ENCODE data around the gene KCNC2.
A peak's percentile ranks its signal among the peaks of the same experiment; 100 is the strongest.
"Not testable (repeated sequence)": the region's sequence is repeated elsewhere in the genome, so short reads cannot be mapped to it uniquely, and the experiment has no call there.

Gene KCNC2

DNA sequence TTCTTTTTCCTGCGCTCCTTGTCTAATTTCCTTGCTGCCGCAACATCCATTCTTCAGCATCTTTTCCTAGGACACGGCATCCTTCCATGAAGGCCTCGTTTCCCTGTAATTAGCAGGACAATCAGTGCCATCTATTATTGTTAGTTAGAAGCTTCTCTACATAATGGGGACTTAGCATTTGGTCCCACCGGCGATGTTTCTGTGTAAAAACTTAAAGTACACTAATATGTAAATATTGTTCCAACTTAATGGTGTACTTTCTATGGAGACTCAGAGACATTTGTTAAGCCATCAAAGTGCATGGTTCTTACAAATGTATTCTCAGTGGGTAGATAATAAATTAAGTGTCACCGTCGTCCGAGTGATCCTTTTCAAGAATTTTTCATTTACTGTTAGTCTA, 17.4 kb downstream of the KCNC2 start:
- WGBS (ENCODE audit: insufficient coverage): 100% methylated on average over 2 of the region's 9 CpGs
- no peaks in the 10 kb centered on the region for H3K4me1 ChIP-seq (ENCODE audit: control extremely low read depth in 1 of 4, control insufficient read depth in 4 of 4, insufficient read depth in 4 of 4, low read length in 3 of 4)
- no peak overlapping the region for H3K4me3 ChIP-seq (ENCODE audit: control insufficient read depth in 1 of 7, extremely low read depth in 1 of 7, insufficient read depth in 4 of 7, low read depth in 2 of 7, low read length in 6 of 7)
- no peaks in the 10 kb centered on the region for H3K36me3 ChIP-seq (ENCODE audit: control insufficient read depth in 4 of 4, insufficient read depth in 4 of 4, low read length in 3 of 4)
- ChIA-PET CTCF (no interaction called here), POLR2A (no interaction called here)
- H3K27me3 ChIP-seq (replicated peaks in 2 of 5; ENCODE audit: control insufficient read depth in 4 of 5, insufficient read depth in 5 of 5, low read length in 4 of 5): peaks cover 0 to 4% (median 0%) of the 10 kb centered on the region in 5 experiments
- H3K9me3 ChIP-seq (ENCODE audit: control extremely low read depth in 1 of 5, control insufficient read depth in 4 of 5, insufficient read depth in 2 of 5, low read depth in 1 of 5, low read length in 4 of 5): no peaks in the 10 kb centered on the region
- H3K27ac ChIP-seq (ENCODE audit: insufficient read depth in 1 of 2, low read depth in 1 of 2, low read length in 2 of 2, poor library complexity in 1 of 2, severe bottlenecking in 2 of 2): no peak overlapping the region
- DNase-seq: no peak

DNA sequence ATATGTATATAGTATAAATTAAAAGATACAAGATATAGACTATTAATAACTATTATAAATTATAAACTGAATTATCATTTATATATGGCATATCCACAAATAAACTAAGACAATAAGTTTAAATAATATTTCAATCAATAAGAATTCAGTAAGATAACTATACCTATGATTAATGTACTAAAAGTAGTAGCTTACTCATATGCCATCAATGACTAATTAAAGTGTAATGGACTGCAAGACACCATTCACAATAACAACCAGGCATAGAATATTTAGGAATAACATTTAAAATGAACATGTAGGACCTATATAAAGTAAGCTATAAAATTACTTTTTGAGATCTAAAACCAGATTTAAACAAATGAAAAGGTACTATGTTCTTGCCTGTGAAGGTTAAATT, 18.8 kb downstream of the KCNC2 start:
- no peaks in the 10 kb centered on the region for H3K4me1 ChIP-seq (ENCODE audit: control extremely low read depth in 1 of 4, control insufficient read depth in 4 of 4, insufficient read depth in 4 of 4, low read length in 3 of 4)
- DNase-seq: no peak
- ChIA-PET POLR2A (no interaction called here), CTCF (no interaction called here)
- no peak overlapping the region for H3K4me3 ChIP-seq (ENCODE audit: control insufficient read depth in 1 of 7, extremely low read depth in 1 of 7, insufficient read depth in 4 of 7, low read depth in 2 of 7, low read length in 6 of 7)
- no peak overlapping the region for H3K27ac ChIP-seq (ENCODE audit: insufficient read depth in 1 of 2, low read depth in 1 of 2, low read length in 2 of 2, poor library complexity in 1 of 2, severe bottlenecking in 2 of 2)
- H3K27me3 ChIP-seq (replicated peaks in 2 of 5; ENCODE audit: control insufficient read depth in 4 of 5, insufficient read depth in 5 of 5, low read length in 4 of 5): peaks cover 0 to 3% (median 0%) of the 10 kb centered on the region in 5 experiments
- no peaks in the 10 kb centered on the region for H3K9me3 ChIP-seq (ENCODE audit: control extremely low read depth in 1 of 5, control insufficient read depth in 4 of 5, insufficient read depth in 2 of 5, low read depth in 1 of 5, low read length in 4 of 5)
- no peaks in the 10 kb centered on the region for H3K36me3 ChIP-seq (ENCODE audit: control insufficient read depth in 4 of 4, insufficient read depth in 4 of 4, low read length in 3 of 4)

DNA sequence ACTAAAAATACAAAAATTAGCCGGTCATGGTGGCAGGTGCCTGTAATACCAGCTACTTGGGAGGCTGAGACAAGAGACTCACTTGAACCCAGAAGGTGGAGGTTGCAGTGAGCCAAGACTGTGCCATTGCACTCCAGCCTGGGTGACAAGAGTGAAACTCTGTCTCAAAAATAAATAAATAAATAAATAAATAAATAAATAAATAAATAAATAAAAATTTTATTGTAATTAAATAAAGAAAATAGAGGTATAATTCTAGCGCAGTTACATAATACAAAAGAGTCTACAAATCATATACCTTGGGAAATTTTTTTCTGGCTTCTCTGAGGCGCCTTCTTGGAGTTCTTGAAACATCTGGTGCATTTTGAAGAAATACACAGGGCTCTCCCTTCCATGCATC, 23.8 kb downstream of the KCNC2 start:
- H3K36me3 ChIP-seq (ENCODE audit: control insufficient read depth in 4 of 4, insufficient read depth in 4 of 4, low read length in 3 of 4); H3K27ac ChIP-seq (ENCODE audit: insufficient read depth in 1 of 2, low read depth in 1 of 2, low read length in 2 of 2, poor library complexity in 1 of 2, severe bottlenecking in 2 of 2); POLR2A ChIA-PET; H3K4me1 ChIP-seq (ENCODE audit: control extremely low read depth in 1 of 4, control insufficient read depth in 4 of 4, insufficient read depth in 4 of 4, low read length in 3 of 4); CTCF ChIA-PET; H3K9me3 ChIP-seq (ENCODE audit: control extremely low read depth in 1 of 5, control insufficient read depth in 4 of 5, insufficient read depth in 2 of 5, low read depth in 1 of 5, low read length in 4 of 5); H3K4me3 ChIP-seq (ENCODE audit: control insufficient read depth in 1 of 7, extremely low read depth in 1 of 7, insufficient read depth in 4 of 7, low read depth in 2 of 7, low read length in 6 of 7); H3K27me3 ChIP-seq (replicated peaks in 2 of 5; ENCODE audit: control insufficient read depth in 4 of 5, insufficient read depth in 5 of 5, low read length in 4 of 5); DNase-seq: not testable (repeated sequence)
- 100% methylated on average over 1 of the region's 3 CpGs for WGBS (ENCODE audit: insufficient coverage)

DNA sequence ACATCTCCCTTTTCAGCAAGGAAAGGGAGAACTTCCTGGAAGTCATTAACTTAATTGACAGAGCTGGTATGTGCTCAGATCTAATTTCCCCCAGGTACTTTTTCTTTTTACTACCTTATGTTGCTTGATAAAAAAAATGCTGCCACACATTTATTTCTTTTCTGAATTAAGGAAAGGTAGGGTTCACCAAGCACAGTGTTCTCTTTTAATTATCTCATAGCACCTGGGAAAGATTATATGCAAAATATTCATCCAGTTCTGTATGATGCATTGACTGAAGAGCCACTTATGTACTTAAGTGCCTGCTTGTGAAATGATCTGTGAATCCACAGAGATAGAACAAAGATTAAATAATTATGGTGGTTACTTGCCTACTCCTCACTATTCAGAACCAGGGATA, 25.1 kb downstream of the KCNC2 start:
- Histone ChIP-seq H3K4me3 (ENCODE audit: control insufficient read depth in 1 of 7, extremely low read depth in 1 of 7, insufficient read depth in 4 of 7, low read depth in 2 of 7, low read length in 6 of 7) (no peak overlapping the region), H3K4me1 (ENCODE audit: control extremely low read depth in 1 of 4, control insufficient read depth in 4 of 4, insufficient read depth in 4 of 4, low read length in 3 of 4) (no peaks in the 10 kb centered on the region), H3K27ac (ENCODE audit: insufficient read depth in 1 of 2, low read depth in 1 of 2, low read length in 2 of 2, poor library complexity in 1 of 2, severe bottlenecking in 2 of 2) (no peak overlapping the region), H3K36me3 (ENCODE audit: control insufficient read depth in 4 of 4, insufficient read depth in 4 of 4, low read length in 3 of 4) (no peaks in the 10 kb centered on the region), H3K27me3 (replicated peaks in 2 of 5; ENCODE audit: control insufficient read depth in 4 of 5, insufficient read depth in 5 of 5, low read length in 4 of 5) (peaks cover 0 to 5% (median 0%) of the 10 kb centered on the region in 5 experiments), H3K9me3 (ENCODE audit: control extremely low read depth in 1 of 5, control insufficient read depth in 4 of 5, insufficient read depth in 2 of 5, low read depth in 1 of 5, low read length in 4 of 5) (no peaks in the 10 kb centered on the region)
- ChIA-PET POLR2A (no interaction called here), CTCF (no interaction called here)
- DNase-seq: no peak

DNA sequence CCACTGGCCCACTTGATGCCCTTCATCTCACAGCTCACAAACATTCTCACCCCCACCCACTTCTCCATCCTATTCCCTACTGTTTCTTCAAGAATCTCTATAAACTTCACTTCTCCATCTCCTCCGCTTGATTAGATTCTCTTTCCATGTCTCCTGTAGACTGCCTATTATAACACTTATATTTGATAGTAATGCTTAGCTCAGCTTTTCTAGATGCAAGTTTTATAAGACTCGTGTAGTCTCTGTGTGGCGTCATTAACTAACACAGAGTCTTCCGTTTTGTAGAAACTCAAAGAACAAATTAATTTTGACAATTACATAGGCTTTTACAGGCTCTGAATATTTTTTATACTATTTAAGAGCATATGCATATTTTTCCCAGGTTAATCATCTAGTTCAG, 25.7 kb downstream of the KCNC2 start:
- no peaks in the 10 kb centered on the region for H3K9me3 ChIP-seq (ENCODE audit: control extremely low read depth in 1 of 5, control insufficient read depth in 4 of 5, insufficient read depth in 2 of 5, low read depth in 1 of 5, low read length in 4 of 5)
- H3K4me1 ChIP-seq (ENCODE audit: control extremely low read depth in 1 of 4, control insufficient read depth in 4 of 4, insufficient read depth in 4 of 4, low read length in 3 of 4): no peaks in the 10 kb centered on the region
- no peaks in the 10 kb centered on the region for H3K36me3 ChIP-seq (ENCODE audit: control insufficient read depth in 4 of 4, insufficient read depth in 4 of 4, low read length in 3 of 4)
- no peak overlapping the region for H3K27ac ChIP-seq (ENCODE audit: insufficient read depth in 1 of 2, low read depth in 1 of 2, low read length in 2 of 2, poor library complexity in 1 of 2, severe bottlenecking in 2 of 2)
- H3K4me3 ChIP-seq (ENCODE audit: control insufficient read depth in 1 of 7, extremely low read depth in 1 of 7, insufficient read depth in 4 of 7, low read depth in 2 of 7, low read length in 6 of 7): no peak overlapping the region
- ChIA-PET POLR2A (no interaction called here), CTCF (no interaction called here)
- no CpG with 5 or more reads among the region's 4 CpGs for WGBS (ENCODE audit: insufficient coverage)
- peaks cover 0 to 2% (median 0%) of the 10 kb centered on the region in 5 experiments for H3K27me3 ChIP-seq (replicated peaks in 2 of 5; ENCODE audit: control insufficient read depth in 4 of 5, insufficient read depth in 5 of 5, low read length in 4 of 5)
- DNase-seq: no peak

DNA sequence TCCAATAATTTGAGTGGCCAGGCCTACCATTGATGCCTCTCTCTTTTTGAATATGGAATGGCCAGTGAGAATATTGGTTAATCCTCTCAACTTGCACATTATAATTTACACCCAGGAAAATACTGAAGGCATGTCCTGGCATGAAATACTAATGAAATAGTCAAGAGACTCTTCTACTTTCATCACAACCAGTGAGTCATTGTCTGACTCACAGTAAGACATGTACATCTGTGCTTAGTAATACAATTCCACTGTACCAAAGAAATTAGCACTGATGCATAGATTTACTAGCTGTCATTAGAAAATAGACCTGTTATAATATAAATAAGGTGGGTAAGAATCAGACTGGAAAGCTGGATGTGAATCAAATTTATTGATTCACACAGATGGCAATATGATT, 31.6 kb downstream of the KCNC2 start:
- Histone ChIP-seq H3K4me1 (ENCODE audit: control extremely low read depth in 1 of 4, control insufficient read depth in 4 of 4, insufficient read depth in 4 of 4, low read length in 3 of 4) (peaks cover 0 to 8% (median 4%) of the 10 kb centered on the region in 4 experiments), H3K4me3 (ENCODE audit: control insufficient read depth in 1 of 7, extremely low read depth in 1 of 7, insufficient read depth in 4 of 7, low read depth in 2 of 7, low read length in 6 of 7) (no peak overlapping the region), H3K36me3 (ENCODE audit: control insufficient read depth in 4 of 4, insufficient read depth in 4 of 4, low read length in 3 of 4) (no peaks in the 10 kb centered on the region), H3K9me3 (ENCODE audit: control extremely low read depth in 1 of 5, control insufficient read depth in 4 of 5, insufficient read depth in 2 of 5, low read depth in 1 of 5, low read length in 4 of 5) (no peaks in the 10 kb centered on the region), H3K27me3 (replicated peaks in 2 of 5; ENCODE audit: control insufficient read depth in 4 of 5, insufficient read depth in 5 of 5, low read length in 4 of 5) (peaks cover 0 to 2% (median 0%) of the 10 kb centered on the region in 5 experiments), H3K27ac (ENCODE audit: insufficient read depth in 1 of 2, low read depth in 1 of 2, low read length in 2 of 2, poor library complexity in 1 of 2, severe bottlenecking in 2 of 2) (no peak overlapping the region)
- ChIA-PET POLR2A (no interaction called here), CTCF (no interaction called here)
- peak in 1 of 3 donors; percentile 0 for DNase-seq

DNA sequence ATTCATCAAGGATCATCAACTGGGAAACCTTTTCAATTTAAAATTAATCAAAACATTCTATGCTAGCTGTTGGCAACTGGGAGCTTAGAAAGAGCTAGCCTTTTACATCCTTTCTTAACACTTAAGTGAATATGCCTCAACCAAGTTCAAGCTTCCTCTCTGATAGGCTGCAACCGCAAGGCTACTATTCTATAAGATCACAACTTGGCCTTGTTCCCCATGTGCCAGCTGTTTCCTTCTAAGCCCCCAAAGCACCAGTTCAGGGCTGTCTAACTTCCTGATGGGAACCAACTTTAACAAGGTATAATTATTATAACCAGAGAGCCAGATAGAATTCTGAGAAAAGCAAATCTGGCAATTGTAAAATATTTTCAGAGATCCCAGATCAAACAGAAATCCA, 37.0 kb downstream of the KCNC2 start:
- peaks cover 4 to 30% (median 10%) of the 10 kb centered on the region in 4 experiments for H3K4me1 ChIP-seq (ENCODE audit: control extremely low read depth in 1 of 4, control insufficient read depth in 4 of 4, insufficient read depth in 4 of 4, low read length in 3 of 4)
- ChIA-PET CTCF (interaction anchor here (0.6 to 0.9 kb wide), 3 partner anchors 21 to 1502 kb away, joined by 3 read pairs; no protein-coding TSS in a partner anchor), POLR2A (interaction anchor here (0.6 to 0.9 kb wide), 2 partner anchors 10 to 419 kb away, joined by 4 read pairs; no protein-coding TSS in a partner anchor)
- no peaks in the 10 kb centered on the region for H3K36me3 ChIP-seq (ENCODE audit: control insufficient read depth in 4 of 4, insufficient read depth in 4 of 4, low read length in 3 of 4)
- no peaks in the 10 kb centered on the region for H3K27me3 ChIP-seq (replicated peaks in 2 of 5; ENCODE audit: control insufficient read depth in 4 of 5, insufficient read depth in 5 of 5, low read length in 4 of 5)
- H3K9me3 ChIP-seq (ENCODE audit: control extremely low read depth in 1 of 5, control insufficient read depth in 4 of 5, insufficient read depth in 2 of 5, low read depth in 1 of 5, low read length in 4 of 5): no peaks in the 10 kb centered on the region
- no peak overlapping the region for H3K4me3 ChIP-seq (ENCODE audit: control insufficient read depth in 1 of 7, extremely low read depth in 1 of 7, insufficient read depth in 4 of 7, low read depth in 2 of 7, low read length in 6 of 7)
- 17% methylated on average over 1 of the region's 1 CpG for WGBS (ENCODE audit: insufficient coverage)
- DNase-seq: peak; percentile 37 to 89 (median 85)
- H3K27ac ChIP-seq (ENCODE audit: insufficient read depth in 1 of 2, low read depth in 1 of 2, low read length in 2 of 2, poor library complexity in 1 of 2, severe bottlenecking in 2 of 2): no peak overlapping the region

Data from common myeloid progenitor, CD34-positive (primary cell).